GM12865 (cell line): ENCODE data around the gene C6orf15.
"Not testable (repeated sequence)": the region's sequence is repeated elsewhere in the genome, so short reads cannot be mapped to it uniquely, and the experiment has no call there.

Experiments used
- DNase-seq: peaks from one replicate; pipeline ENCODE4 v3.0.0; 2010; ENCODE audit warnings: low read depth
- H3K4me3 ChIP-seq: 2 replicates; pipeline ENCODE4 v1.5.1; 2011; ENCODE audit warnings: mild to moderate bottlenecking, low read depth, low read length, control low read depth
- TF ChIP-seq, protein P1 (sequence below): IDR thresholded peaks from 2 replicates; pipeline ENCODE4 v1.5.1; 2011; ENCODE audit warnings: low read length, control low read depth, low read depth, inconsistent platforms; ENCODE audit not compliant: insufficient read depth; ENCODE audit errors: missing control alignments

The C6orf15 gene

DNA sequence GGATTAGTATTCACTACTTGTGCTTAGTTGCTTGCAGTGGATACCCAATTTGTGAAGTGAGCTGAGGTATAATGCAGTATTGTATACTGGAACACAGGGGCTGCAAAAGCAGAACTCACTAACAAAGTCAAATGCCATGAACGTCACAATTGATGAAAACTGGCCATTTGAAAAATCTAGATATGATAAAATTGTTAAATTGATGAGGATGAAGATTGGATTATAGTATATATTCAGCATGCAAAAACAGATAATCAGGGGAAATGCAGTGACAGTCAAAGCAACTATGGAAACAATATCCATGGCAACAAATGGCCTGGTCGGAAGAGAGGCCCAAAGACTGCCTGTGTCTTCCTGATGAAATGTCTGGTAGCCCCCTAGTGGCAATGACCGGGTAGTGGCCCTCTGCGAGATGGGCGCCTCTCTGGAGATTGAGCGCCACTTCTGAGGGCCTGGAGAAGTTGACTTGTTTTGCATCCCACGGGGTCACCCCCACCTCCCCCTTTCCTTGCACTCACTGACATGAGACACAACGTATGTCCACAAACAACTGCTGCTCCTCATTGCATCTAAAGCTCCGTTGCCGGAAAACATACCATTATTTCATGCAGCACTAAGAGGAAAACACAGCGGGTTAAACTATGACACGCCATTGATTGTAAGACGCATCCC lies 43.6 kb downstream of the C6orf15 start:
- DNase-seq, result peak; percentile 83
- H3K4me3 ChIP-seq, result no peak overlapping the region
- TF ChIP-seq, protein P1, sequence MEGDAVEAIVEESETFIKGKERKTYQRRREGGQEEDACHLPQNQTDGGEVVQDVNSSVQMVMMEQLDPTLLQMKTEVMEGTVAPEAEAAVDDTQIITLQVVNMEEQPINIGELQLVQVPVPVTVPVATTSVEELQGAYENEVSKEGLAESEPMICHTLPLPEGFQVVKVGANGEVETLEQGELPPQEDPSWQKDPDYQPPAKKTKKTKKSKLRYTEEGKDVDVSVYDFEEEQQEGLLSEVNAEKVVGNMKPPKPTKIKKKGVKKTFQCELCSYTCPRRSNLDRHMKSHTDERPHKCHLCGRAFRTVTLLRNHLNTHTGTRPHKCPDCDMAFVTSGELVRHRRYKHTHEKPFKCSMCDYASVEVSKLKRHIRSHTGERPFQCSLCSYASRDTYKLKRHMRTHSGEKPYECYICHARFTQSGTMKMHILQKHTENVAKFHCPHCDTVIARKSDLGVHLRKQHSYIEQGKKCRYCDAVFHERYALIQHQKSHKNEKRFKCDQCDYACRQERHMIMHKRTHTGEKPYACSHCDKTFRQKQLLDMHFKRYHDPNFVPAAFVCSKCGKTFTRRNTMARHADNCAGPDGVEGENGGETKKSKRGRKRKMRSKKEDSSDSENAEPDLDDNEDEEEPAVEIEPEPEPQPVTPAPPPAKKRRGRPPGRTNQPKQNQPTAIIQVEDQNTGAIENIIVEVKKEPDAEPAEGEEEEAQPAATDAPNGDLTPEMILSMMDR, result peak; percentile 95

DNA sequence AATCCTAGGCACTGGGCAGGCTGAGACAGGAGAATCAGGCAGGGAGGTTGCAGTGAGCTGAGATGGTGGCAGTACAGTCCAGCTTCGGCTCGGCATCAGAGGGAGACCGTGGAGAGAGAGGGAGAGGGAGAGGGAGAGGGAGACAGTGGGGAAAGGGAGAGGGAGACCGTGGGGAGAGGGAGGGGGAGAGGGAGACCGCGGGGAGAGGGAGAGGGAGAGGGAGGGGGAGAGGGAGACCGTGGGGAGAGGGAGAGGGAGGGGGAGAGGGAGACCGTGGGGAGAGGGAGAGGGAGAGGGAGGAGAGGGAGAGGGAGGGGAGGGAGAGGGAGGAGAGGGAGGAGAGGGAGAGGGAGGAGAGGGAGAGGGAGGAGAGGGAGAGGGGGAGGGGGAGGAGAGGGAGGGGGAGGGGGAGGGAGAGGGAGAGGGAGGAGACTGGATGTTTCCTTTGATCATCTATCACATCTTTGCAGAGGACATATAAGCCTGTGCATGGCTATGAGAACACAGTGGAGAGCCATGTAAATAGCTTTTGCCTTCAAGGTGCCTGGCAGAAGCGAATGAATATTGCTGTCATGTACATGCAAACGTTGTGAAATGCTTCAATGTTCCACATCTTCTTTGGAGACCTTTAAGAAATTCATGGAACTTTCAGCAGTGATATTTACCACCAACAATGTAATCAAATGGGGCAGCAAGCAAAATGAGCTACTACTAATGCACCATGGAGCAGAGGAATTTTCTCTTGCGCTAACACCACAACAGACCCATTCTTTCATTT lies 44.3 kb downstream of the C6orf15 start:
- not testable (repeated sequence) for DNase-seq, H3K4me3 ChIP-seq

DNA sequence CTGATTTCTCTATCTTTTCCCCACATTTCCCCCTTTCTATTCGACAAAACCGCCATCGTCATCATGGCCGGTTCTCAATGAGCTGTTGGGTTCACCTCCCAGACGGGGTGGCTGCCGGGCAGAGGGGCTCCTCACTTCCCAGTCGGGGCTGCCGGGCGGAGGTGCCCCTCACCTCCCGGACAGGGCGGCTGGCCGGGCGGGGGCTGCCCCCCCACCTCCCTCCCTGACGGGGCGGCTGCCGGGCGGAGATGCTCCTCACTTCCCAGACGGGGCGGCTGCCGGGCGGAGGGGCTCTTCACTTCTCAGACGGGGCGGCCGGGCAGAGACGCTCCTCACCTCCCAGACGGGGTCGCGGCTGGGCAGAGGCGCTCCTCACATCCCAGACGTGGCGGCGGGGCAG lies 45.3 kb downstream of the C6orf15 start:
- H3K4me3 ChIP-seq, DNase-seq: not testable (repeated sequence)

DNA sequence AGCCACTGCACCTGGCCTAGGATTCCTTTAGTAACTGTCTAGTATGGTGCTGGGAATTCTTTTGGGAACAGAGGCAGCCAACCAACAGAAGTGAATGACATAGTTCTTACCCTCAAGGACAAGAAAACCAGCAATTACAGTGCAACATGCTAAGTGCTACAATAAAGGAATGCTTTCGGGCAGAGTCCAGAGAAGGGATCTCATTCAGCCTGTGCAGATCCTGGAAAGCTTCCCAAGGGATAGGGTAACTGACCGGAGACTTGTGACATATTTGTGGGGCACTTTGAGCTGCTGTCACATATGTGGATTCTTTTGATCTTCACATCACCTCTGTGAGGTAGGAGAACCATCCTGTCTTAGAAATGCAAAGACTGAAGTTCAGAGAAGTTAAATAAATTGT lies 46.8 kb downstream of the C6orf15 start:
- no peak for DNase-seq
- H3K4me3 ChIP-seq, result no peak overlapping the region
- TF ChIP-seq, protein P1, result no peak

DNA sequence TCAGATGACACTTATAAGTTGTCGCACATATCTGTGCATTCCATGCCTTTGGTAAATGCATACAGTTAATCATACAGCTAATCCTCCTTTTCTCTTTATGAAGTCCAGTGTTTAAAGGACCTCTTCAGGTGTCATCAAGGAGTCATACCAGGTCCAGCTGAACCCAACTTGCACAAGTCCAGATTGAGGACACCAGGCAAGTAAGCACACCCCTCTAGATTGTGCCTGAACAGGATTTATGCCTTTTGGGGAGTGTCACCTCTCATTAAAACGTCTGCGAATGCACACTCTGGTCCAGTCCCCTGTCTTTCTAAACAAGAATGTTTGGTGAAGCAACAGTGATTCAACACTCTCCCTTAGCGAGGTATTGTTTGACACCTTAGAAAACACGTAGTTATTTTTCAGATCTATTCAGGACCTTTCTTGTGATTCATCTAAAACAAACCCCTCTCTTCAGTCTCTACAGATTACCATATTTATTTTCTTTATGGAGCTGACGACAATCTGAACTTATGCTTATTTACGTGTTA lies 48.4 kb downstream of the C6orf15 start:
- no peak overlapping the region for H3K4me3 ChIP-seq
- TF ChIP-seq, protein P1, result no peak
- DNase-seq, result no peak
